Activated CD4-positive, alpha-beta T cell treated with anti-CD3 and anti-CD28 coated beads, Interleukin-10, Interleukin-2, amounts not matched to agents 100 ng/mL and 50 ng/mL, durations not matched to agents 16 hours and 8 hours (primary cell): Measurements from ENCODE around the gene TMOD3.
"Not testable (repeated sequence)": the region's sequence is repeated elsewhere in the genome, so short reads cannot be mapped to it uniquely, and the experiment has no call there.

Experiments used
- DNase-seq: peaks from one replicate; pipeline ENCODE4 v3.0.0-alpha.2; 2020

Gene TMOD3

DNA sequence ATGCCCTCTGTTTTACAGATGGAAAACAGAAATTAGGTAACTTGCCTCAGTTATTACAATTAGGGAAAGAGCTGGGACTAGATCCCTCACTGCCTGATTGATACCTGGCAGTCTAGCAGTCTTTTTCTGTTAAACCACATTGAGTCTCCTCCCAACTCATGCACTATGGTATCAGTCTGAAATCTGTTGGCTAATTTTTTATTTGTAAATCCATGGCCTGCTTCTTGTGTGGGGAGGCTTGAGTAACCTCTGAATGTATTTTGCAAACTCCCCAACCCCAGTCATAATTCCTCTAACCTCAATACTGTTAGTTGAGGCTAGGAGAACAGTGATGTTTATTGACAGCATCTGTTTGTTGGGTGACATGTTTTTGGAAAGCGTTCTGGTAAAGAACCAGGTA, 35.9 kb downstream of the TMOD3 start:
- DNase-seq: no peak

DNA sequence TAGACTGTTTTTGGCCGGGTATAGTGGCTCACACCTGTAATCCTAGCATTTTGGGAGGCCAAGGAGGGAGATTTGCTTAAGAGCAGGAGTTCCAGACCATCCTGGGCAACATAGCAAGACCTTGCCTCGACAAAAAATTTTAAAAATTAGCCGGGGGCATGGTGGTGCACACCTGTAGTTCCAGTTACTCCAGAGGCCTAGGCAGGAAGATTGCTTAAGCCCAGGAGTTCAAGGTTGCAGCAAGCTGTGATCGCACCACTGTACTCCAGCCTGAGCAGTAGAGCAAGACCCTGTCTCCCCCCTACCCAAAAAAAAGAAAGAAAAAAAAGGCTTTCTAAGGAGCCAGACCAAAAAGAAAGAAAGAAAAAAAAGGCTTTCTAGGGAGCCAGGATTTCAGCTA, 36.7 kb downstream of the TMOD3 start:
- no peak for DNase-seq

DNA sequence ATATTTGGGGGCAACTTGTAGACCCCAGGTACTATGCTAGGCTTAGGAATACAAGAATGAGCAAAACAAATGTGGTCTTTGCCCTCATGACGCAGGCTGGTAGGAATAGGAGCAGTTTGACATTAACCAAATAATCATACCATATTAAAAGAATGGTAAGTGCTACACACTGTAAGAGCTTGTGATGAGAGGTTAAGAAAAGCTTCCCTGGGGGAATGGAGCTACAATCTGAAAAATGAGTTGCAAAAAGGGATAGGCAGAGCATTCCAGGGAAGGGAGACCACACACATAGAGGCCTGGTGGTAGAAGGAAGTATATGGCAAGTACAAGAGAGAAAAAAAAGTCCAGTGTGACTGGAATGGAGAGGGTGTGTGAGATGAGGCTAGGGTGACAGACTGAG, 37.3 kb downstream of the TMOD3 start:
- DNase-seq: no peak

DNA sequence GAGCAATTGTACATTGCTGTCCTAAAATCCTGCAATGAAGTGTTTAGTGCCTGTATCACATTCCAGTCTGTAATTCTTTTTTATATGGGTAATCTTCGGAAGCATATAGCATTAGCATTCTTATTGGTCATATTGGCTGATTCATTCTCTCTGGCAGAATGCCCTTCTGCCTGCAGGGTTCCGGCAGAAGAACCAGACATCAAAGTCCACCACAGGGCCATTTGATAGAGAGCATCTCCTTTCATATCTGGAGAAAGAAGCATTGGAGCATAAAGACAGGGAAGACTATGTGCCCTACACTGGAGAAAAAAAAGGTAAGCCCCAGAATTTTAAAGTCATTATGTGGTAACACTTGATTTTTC, 39.6 kb downstream of the TMOD3 start:
- DNase-seq: no peak

DNA sequence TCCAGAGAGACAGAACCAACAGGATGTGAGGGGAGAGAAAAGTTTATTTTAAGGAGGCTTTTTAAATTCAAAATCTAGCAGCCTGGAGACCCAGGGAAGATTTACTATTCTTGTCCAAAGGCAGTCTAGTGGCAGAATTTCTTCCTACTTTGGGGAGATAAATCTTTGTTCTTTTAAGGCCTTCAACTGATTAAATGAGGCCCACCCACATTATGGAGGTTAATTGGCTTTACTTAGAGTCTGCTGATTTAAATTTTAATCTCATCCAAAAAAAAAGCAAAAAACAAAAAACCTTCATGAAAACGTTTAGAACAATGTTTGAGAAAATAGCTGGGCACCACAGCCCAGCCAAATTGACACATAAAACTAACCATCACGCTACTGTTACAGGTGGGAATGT, 41.3 kb downstream of the TMOD3 start:
- no peak for DNase-seq

DNA sequence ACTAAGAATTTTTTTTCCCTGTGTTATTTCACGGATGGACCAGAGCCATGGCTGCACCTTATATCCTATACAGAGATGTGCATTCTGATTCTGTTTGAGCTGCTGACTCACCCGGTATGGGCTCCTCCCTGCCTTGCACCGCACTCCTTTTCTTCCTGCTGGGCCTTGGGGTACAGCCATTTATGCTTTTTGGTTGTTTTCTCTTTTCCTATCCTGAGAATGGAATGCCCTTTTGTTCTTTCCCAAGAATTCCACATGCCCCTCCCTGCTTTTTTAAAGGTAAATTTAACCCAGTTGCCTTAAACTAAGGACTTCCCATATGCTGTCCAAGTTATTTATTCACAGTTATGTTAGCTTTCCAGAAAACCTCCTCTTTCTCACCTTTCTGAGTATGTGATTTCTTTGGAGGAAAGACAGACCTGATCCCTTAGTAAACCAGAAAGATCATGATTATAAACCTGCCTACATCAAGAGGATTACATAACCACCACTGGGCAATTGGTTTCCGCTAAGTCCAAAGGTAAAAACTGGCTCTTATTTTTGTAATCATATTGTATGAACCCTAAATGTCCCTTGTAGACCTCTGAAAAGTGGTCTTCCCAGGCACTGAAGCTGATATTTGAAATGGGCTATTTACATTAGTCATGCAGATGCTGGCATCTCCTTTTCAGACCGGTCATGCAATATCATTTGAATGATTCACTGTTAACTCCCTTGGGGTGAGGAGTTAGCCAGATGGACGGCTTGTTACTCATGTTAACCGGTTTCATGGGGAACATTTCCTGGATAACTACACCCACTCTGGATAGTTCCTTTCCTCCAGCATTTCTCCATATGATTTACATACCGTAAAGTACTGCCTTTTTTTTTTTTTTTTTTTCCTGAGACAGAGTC, 45.5 kb downstream of the TMOD3 start:
- DNase-seq: no peak

DNA sequence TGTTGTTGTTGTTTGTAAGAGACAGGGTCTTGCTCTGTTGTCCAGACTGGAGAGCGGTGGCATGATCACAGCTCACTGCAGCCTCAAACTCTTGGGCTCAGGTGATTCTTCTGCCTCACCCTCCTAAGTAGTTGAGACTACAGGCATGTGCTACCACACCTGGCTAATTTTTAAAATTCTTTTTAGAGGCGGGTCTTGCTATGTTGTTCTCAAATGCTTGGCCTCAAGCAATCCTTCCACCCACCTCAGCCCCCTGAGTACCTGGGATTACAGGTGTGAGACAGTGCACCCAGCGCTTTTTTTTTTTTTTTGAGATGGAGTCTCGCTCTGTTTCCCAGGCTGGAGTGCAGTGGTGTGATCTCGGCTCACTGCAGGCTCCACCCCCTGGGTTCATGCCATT, 46.7 kb downstream of the TMOD3 start:
- no peak for DNase-seq

DNA sequence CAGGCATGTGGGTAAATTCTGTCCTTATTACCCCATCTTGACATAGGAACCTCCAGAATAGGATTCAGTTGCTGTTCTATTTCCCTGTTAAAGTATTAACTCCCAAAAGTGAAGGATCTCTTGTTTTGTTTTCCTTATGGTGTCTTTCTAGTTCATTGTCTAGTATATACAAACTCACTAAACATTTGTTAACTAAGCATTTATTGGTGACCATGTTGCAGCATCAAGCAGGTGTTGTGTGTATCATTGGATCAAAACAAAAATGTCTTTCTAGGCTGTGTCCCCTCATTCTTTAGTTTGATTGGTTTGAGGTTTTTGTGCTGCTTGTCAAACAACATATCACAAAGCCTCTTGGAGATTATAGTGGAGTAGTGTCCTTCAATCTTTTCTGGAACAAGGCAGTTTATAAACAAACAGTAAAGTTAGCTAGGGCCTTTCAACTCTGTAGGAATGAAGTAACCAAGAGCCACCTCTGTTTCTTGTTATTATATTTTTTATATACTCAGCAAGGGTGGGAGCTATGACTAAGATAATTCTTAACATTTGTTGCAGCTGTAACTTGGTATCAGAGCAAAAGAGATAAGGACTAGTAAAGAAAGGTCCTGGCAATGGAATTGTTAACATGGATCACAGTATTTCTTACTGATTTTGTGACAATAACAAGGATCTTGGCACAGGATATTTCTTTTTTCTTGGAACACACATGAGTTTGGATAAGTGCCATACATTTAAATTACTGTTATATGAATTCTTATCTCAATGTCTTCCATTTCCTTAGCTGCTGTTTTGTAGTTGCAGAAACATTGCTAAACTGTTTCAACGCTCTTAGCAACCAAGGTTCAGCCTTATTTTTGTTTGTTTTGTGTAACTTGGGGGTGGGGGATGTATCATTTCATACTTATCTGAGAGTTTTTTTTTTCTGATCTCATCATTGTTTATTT, 49.3 kb downstream of the TMOD3 start:
- no peak for DNase-seq

DNA sequence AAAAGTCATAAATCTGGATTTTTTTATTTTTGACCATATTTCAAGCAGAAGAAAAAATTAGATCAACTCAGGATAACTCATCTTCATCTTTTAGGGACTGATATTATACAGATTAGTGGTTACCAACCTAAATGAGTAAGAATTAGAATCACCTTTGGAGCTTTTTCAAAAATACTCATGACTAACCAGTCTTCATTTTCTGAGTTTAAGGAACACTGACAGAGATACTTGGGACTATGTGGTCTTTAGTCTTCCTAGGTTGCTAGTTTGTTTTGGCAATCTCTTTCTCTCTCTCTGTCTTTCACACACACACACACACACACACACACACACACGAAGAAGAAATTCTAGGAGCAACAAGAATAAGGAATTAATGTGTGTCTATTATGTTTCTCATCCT, 50.1 kb downstream of the TMOD3 start:
- DNase-seq: no peak

DNA sequence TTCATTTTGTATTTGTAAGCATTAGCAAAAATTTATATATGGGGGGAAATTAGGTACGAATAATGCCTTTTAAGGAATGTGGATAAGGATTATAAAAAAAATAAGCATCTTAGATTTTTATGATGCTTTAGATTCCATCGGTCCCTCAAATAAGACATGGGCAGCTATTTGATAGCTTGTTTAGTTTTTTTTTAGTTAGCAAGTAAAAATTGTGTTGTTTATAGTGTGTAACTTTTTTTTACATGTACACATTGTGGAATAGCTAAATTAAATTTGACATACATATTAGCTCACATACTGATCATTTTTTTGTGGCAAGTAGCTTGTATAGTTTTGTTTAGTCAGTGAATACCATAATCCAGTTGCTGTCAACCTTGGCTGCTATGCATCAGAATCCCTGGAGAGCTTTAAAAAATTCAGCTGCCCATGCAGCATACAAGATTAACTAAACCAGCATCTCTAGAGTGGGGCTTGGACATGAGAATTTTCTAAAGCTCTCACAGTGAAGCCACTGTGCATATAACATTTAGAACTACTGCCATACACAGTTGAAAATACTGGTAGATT, 53.9 kb downstream of the TMOD3 start:
- DNase-seq: no peak

DNA sequence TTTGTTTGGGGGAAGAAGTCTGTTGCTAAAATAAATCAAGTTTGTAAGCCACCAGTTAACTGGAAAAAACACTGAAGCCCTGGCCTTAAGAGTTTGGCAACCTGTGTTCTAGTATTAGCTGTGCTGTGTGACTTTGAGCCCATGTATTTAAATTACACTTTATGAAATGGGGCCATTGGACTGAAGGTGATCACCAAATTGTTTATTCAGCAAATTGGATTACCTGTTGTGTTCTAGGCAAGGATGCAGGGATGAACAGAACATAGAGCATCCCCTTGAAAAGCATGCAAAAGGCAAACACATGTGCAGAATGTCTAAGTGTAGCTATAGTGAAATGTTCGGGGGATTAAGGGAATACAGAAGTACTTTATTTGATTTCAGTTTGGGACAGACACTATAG, 54.6 kb downstream of the TMOD3 start:
- DNase-seq: no peak

DNA sequence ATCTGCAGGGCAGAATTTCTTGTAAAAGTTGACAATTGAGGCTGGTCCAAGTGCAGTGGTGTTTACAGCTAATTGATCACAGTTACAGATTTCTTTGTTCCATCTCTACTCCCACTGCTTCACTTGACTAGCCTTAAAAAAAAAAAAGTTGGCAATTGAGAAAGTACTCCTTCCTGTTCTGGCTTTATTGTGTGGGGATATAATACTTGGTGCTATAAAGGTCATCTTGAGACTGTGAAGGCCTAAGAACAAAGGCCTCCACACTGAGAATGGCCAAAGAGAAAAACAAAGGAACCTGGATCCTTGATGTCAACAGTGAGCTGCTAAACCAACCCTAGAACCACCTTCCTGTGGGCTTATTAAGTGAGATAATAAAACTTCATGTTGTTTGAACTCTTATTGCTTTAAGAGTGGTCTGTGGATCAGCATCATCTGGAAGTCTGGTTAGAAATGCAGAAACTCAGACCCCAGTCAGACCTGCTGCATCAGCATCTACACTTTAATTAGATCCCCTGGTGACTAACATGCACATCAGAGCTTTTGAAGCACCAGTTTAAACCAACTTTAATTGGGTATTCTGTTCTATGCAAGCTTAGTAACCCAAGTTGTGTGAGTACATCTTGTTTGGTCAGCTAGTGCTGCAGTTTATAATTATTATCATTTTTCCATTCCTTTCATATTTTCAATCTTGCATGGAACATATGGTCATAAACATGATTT, 55.2 kb downstream of the TMOD3 start:
- DNase-seq: no peak

DNA sequence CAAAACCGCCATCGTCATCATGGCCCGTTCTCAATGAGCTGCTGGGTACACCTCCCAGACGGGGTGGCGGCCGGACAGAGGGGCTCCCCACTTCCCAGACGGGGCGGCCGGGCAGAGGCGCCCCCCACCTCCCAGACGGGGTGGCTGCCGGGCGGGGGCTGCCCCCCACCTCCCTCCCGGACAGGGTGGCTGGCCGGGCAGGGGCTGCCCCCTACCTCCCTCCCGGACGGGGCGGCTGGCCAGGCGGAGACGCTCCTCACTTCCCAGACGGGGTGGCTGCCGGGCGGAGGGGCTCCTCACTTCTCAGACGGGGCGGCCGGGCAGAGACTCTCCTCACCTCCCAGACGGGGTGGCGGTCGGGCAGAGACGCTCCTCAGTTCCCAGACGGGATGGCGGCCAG, 56.3 kb downstream of the TMOD3 start:
- not testable (repeated sequence) for DNase-seq

DNA sequence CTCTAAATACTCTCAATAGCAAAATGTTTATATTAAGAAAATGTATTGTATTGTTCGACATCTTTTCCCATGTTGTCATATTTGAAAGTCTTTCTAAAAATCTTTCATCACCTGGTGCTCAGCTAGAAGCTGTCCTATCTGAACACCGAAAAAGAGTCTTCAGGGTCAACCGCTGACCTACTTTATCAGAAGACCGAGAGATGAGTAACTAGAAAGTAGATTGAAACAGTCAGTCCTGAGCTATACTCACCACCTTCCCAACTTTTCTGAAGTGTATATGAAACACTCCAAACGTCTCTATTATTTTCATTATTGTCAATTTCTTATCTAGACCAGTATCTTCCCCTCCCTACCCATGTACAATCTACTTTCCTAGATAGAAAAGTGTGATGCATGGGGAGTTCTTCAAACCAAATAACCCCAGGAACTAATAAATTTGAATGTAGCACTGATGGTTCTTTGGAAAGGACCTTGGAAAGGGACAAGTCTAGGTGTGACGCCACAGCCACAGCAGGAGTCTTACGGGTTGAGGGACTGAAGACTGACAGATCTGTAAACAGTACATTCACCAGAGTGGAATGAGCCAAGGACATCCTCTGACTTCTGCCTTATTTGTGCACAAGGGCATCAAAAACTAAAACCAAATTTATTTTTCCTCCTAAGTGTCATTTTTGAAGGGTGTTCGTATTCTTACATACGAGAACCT, 58.6 kb downstream of the TMOD3 start:
- no peak for DNase-seq

DNA sequence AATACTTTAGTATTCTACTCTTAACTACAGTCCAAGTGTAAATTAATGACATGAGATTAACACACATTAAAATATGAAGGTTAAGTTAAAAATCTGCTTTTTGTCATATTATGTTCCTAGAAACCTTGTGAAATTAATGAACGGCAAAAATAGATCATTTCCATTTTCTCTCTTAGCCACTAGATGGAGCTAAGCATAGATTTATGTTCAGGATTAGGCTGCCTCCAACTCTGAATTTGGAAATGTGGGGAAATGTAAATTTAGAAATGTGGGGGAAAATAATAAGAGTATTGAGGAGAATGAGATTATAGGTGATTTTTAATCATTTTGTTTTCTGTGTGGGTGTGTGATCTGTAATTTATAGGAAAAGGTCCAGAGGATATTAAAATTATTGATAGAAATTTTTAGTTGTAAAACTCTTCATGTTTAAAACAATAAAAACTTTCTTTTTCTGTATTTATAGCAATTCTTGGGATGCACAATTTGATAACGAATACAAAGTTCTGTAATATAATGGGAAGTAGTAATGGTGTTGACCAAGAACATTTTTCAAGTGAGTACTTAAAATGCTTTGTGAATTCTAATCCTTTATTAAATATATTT, 59.2 kb downstream of the TMOD3 start:
- DNase-seq: peak; percentile 32

DNA sequence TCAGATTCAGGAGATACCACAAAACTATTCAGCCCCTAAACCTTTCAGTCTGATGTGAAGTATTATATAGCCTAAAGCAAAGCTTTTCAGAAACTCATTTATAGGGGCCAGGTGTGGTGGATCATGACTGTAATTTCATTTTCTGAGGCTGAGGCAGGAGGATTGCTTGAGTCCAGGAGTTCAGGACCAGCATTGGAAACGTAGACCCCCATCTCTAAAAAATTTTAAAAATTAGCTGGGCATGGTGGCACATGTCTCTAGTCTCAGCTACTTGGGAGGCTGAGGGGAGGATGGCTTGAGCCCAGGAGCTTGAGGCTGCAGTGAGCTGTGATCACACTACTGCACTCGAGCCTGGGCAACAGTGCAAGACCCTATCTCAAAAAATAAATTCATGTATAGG, 60.0 kb downstream of the TMOD3 start:
- no peak for DNase-seq

DNA sequence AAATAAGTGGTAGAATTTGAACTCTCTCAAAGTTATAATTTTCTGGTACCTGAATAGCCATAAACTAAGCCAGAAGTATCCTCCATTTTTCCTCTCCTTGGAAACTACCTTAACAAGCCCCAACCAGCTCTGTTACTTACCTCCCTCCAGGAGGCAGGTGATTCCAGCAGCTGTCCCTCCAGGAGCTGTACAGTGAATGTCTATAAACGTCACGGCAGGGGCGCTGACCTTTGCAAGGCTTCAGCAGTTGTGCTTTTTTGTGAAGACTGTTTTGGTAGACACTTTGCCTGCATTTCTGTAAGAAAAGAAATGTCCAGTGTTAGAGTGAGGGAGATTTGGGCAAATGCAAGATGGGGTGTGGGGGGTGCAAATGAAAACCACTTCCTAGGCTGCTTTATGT, 75.0 kb downstream of the TMOD3 start:
- DNase-seq: no peak

DNA sequence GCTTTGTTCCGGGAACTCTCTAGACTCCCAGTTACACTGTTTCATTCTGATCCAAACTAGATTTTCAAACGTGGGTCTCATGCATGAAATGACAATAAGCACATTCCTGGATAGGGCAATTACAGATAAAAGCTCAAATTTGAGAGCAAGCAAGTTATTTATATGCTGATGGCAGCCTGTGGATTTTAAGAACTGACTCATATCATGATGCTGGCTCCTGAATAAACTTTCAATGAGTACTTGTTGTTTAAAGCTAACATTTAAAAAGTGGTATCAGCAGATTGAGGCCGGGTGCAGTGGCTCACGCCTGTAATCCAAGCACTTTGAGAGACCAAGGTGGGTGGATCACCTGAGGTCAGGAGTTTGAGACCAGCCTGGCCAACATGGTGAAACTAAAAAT, 75.5 kb downstream of the TMOD3 start:
- no peak for DNase-seq

DNA sequence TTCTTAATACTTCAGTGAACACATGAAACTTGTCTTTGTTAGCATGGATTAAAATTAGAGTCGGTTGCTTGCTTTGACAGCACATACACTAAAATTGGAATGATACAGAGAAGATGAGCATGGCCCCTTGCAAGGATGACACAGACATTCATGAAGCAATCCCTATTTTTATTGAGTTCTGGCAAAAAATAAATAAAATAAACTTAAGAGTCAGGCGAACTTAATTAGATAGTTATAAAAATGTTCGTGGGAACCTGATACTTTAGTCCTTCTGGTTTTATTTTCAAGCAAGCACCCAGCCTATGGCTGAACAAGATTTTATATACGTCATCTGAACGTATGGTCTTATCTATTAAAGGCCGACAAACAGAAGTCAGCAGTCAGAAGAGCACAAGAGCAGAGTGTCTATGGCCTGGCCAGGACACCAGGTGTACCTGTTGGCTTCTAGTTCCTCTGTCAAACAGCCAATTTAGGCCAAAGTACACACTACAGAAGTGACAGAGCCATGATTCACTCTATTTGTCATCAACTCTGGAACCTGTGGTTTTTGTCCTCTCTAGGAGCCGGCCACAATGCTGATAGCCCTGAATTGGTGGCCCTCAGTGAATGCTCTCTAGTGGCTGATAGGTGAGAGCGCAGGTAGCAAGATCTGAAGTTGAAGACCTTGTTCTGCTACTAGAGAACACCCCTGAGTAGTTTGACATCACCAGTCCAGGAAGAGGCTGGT, 77.8 kb downstream of the TMOD3 start:
- DNase-seq: peak; percentile 12

DNA sequence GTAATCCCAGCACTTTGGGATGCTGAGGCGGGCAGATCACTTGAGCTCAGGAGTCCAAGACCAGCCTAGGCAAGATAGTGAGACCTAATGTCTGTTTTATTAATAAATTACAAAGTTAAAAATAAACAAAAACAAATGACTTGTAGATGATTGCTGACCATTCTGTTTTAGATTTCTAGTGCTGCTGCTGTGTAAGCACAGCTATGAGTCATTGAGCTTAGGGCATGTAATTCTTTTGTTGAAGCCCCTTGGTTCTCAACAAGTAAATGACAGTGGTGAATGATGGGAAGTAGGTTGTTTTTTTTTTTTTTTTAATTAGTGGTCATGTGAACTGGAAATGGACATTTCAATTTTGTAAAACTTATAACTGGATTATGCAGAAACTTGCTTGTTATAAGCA, 78.9 kb downstream of the TMOD3 start:
- no peak for DNase-seq

DNA sequence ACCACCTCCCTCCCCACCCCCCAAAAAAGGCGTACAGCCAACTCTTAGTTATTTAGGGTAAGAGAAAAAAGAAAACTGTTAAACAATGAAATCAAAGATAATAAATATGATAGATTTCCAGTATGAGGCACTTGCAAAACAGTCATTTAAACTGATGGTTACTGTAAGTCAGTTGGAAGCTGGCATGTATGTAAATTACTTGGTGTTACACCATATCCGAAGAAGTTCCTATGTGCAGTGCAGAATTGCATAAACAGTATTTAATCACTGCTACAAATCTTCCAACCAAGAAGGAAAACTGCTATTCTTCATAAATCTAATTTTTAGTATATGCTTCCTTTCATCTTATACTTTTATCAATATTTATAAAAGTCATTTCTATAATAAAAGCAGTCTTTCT, 80.1 kb downstream of the TMOD3 start:
- DNase-seq: no peak
